ENCODE results near the gene GGA2.

GRCh38 chr16:23498863-23499262 lies 11.4 kb downstream of the GGA2 start:
- TF ChIP-seq CTCF (IDR thresholded peaks at IDR 0.05) (no peak), POLR2A (IDR thresholded peaks at IDR 0.05) (no peak)

Data from breast epithelium (tissue), 3 donors.